Measurements from ENCODE around the gene PLA2G12A.

The PLA2G12A gene

GRCh38 chr4:109749388-109750082 is 19.7 kb upstream of the PLA2G12A start:
- Histone ChIP-seq H3K9me3 (ENCODE audit: control insufficient read depth, low read length) (no peaks in the 10 kb centered on the region), H3K36me3 (ENCODE audit: control insufficient read depth, insufficient read depth, low read length) (no peaks in the 10 kb centered on the region), H3K4me3 (ENCODE audit: low read depth, low read length) (no peak overlapping the region), H3K27ac (no peak overlapping the region), H3K9ac (no peak overlapping the region), H3K27me3 (ENCODE audit: control insufficient read depth, insufficient read depth, low read length) (no peaks in the 10 kb centered on the region), H3K4me1 (no peaks in the 10 kb centered on the region), H3K79me2 (no peaks in the 10 kb centered on the region), H2AFZ (no peak overlapping the region), H3K4me2 (ENCODE audit: low read length) (no peak overlapping the region)
- TF ChIP-seq CTCF (IDR thresholded peaks at IDR 0.05) = no peak

GRCh38 chr4:109748114-109748513 is 18.2 kb upstream of the PLA2G12A start:
- Histone ChIP-seq H3K9me3 (ENCODE audit: control insufficient read depth, low read length) (no peaks in the 10 kb centered on the region), H3K4me1 (no peaks in the 10 kb centered on the region), H3K4me3 (ENCODE audit: low read depth, low read length) (no peak overlapping the region), H3K79me2 (no peaks in the 10 kb centered on the region), H3K4me2 (ENCODE audit: low read length) (no peak overlapping the region), H3K9ac (no peak overlapping the region), H3K27me3 (ENCODE audit: control insufficient read depth, insufficient read depth, low read length) (no peaks in the 10 kb centered on the region), H2AFZ (no peak overlapping the region), H3K36me3 (ENCODE audit: control insufficient read depth, insufficient read depth, low read length) (no peaks in the 10 kb centered on the region), H3K27ac (no peak overlapping the region)
- no peak for TF ChIP-seq CTCF (IDR thresholded peaks at IDR 0.05)

DNA sequence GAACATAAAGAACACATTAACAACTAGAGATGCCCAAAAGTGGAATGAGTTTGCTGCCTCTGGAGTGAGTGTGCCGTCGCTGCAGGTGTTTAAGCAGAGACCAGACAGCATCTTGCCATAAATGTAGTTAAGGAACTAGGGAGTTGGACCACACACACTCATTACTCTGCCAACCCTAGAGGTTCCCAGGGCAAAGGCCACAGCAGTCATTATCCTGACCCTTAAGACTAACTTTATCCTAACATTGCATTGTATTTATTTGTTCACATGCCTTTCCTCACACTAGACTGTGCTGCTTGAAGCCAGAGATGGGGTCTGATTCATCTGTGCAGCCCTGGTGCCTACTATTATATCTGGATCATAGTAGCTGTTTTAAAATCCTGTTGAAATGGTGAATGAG is 16.9 kb upstream of the PLA2G12A start:
- no peaks in the 10 kb centered on the region for H3K36me3 ChIP-seq (ENCODE audit: control insufficient read depth, insufficient read depth, low read length)
- H3K27me3 ChIP-seq (ENCODE audit: control insufficient read depth, insufficient read depth, low read length) = no peaks in the 10 kb centered on the region
- no peaks in the 10 kb centered on the region for H3K4me1 ChIP-seq
- H3K4me3 ChIP-seq (ENCODE audit: low read depth, low read length) = no peak overlapping the region
- H3K4me2 ChIP-seq (ENCODE audit: low read length) = no peak overlapping the region
- TF ChIP-seq CTCF (IDR thresholded peaks at IDR 0.05) = no peak
- H2AFZ ChIP-seq = no peak overlapping the region
- no peaks in the 10 kb centered on the region for H3K79me2 ChIP-seq
- no peak overlapping the region for H3K27ac ChIP-seq
- H3K9me3 ChIP-seq (ENCODE audit: control insufficient read depth, low read length) = no peaks in the 10 kb centered on the region
- H3K9ac ChIP-seq = no peak overlapping the region

- Histone ChIP-seq H3K4me3 (ENCODE audit: low read depth, low read length) (no peak overlapping the region), H2AFZ (no peak overlapping the region), H3K9me3 (ENCODE audit: control insufficient read depth, low read length) (no peaks in the 10 kb centered on the region), H3K9ac (no peak overlapping the region), H3K4me1 (no peaks in the 10 kb centered on the region), H3K36me3 (ENCODE audit: control insufficient read depth, insufficient read depth, low read length) (no peaks in the 10 kb centered on the region), H3K27me3 (ENCODE audit: control insufficient read depth, insufficient read depth, low read length) (no peaks in the 10 kb centered on the region), H3K27ac (no peak overlapping the region), H3K4me2 (ENCODE audit: low read length) (no peak overlapping the region), H3K79me2 (no peaks in the 10 kb centered on the region)
- TF ChIP-seq CTCF (IDR thresholded peaks at IDR 0.05) = no peak
Observed at GRCh38 chr4:109745830-109746229, 16.0 kb upstream of the PLA2G12A start.

- H3K36me3 ChIP-seq (ENCODE audit: control insufficient read depth, insufficient read depth, low read length) = no peaks in the 10 kb centered on the region
- H3K79me2 ChIP-seq = no peaks in the 10 kb centered on the region
- no peak for TF ChIP-seq CTCF (IDR thresholded peaks at IDR 0.05)
- no peak overlapping the region for H3K4me3 ChIP-seq (ENCODE audit: low read depth, low read length)
- no peaks in the 10 kb centered on the region for H3K4me1 ChIP-seq
- H3K9me3 ChIP-seq (ENCODE audit: control insufficient read depth, low read length) = no peaks in the 10 kb centered on the region
- no peak overlapping the region for H2AFZ ChIP-seq
- no peaks in the 10 kb centered on the region for H3K27me3 ChIP-seq (ENCODE audit: control insufficient read depth, insufficient read depth, low read length)
- H3K4me2 ChIP-seq (ENCODE audit: low read length) = no peak overlapping the region
- H3K9ac ChIP-seq = no peak overlapping the region
- no peak overlapping the region for H3K27ac ChIP-seq
Observed at GRCh38 chr4:109739547-109739946, 9.7 kb upstream of the PLA2G12A start.

Data from parathyroid adenoma (tissue), 2 donors.